Measurements from ENCODE around the gene PRKCSH. TPM values are rescaled to one million over a fixed set of nuclear protein-coding genes. Genes with fewer than 3 reads are reported as not detected.

The PRKCSH gene
- total RNA-seq, 1 donor from 2014 or later: 288 TPM

GRCh38 chr19:11481534-11482383, 46.3 kb downstream of the PRKCSH start:
- Mint-ChIP-seq H3K4me3 (peak overlapping the region; percentile 84), H3K27ac (peak overlapping the region; percentile 90), H3K4me1 (peaks cover 18% of the 10 kb centered on the region), H3K36me3 (ENCODE audit: low read depth) (peaks cover 8% of the 10 kb centered on the region), H3K9me3 (no peaks in the 10 kb centered on the region), H3K27me3 (peaks cover 36% of the 10 kb centered on the region)
- intact Hi-C loops (cut with micrococcal nuclease): loop anchor here (1.0 to 5.0 kb wide), 5 partner anchors 24 to 189 kb away; partner anchors contain the start of genes ODAD3, PRKCSH and ZNF653
- DNase-seq: peak; percentile 92

GRCh38 chr19:11482384-11483050, 47.1 kb downstream of the PRKCSH start:
- Mint-ChIP-seq H3K4me3 (peak overlapping the region; percentile 84), H3K9me3 (no peaks in the 10 kb centered on the region), H3K27me3 (peaks cover 29% of the 10 kb centered on the region), H3K4me1 (peaks cover 18% of the 10 kb centered on the region), H3K36me3 (ENCODE audit: low read depth) (peaks cover 8% of the 10 kb centered on the region), H3K27ac (peak overlapping the region; percentile 90)
- DNase-seq: peak; percentile 96
- intact Hi-C loops (cut with micrococcal nuclease): loop anchor here (1.0 to 5.0 kb wide), 5 partner anchors 23 to 190 kb away; partner anchors contain the start of genes ODAD3, PRKCSH and ZNF653

GRCh38 chr19:11483366-11484111, 48.1 kb downstream of the PRKCSH start:
- intact Hi-C loops (cut with micrococcal nuclease): loop anchor here (2.0 to 5.0 kb wide), 2 partner anchors 61 to 191 kb away; no protein-coding TSS in a partner anchor
- DNase-seq: no peak
- Mint-ChIP-seq H3K9me3 (no peaks in the 10 kb centered on the region), H3K27me3 (peaks cover 19% of the 10 kb centered on the region), H3K36me3 (ENCODE audit: low read depth) (peaks cover 8% of the 10 kb centered on the region), H3K4me1 (peaks cover 18% of the 10 kb centered on the region), H3K4me3 (peak overlapping the region; percentile 84), H3K27ac (no peak overlapping the region)

GRCh38 chr19:11485245-11485837, 49.9 kb downstream of the PRKCSH start:
- no peak overlapping the region for H3K4me3 Mint-ChIP-seq
- peaks cover 13% of the 10 kb centered on the region for H3K4me1 Mint-ChIP-seq
- H3K27ac Mint-ChIP-seq: no peak overlapping the region
- peaks cover 11% of the 10 kb centered on the region for H3K27me3 Mint-ChIP-seq
- no peak for DNase-seq
- H3K36me3 Mint-ChIP-seq (ENCODE audit: low read depth): peaks cover 11% of the 10 kb centered on the region
- intact Hi-C loops (cut with micrococcal nuclease): no loop called here
- no peaks in the 10 kb centered on the region for H3K9me3 Mint-ChIP-seq

- H3K4me3 Mint-ChIP-seq: no peak overlapping the region
- no peak for DNase-seq
- H3K4me1 Mint-ChIP-seq: peaks cover 8% of the 10 kb centered on the region
- H3K27ac Mint-ChIP-seq: no peak overlapping the region
- no peaks in the 10 kb centered on the region for H3K9me3 Mint-ChIP-seq
- peaks cover 20% of the 10 kb centered on the region for H3K36me3 Mint-ChIP-seq (ENCODE audit: low read depth)
- peaks cover 2% of the 10 kb centered on the region for H3K27me3 Mint-ChIP-seq
- intact Hi-C loops (cut with micrococcal nuclease): no loop called here
These were observed 51.4 kb downstream of the PRKCSH start for GRCh38 chr19:11486661-11487503.

- no peak overlapping the region for H3K27ac Mint-ChIP-seq
- no peaks in the 10 kb centered on the region for H3K4me1 Mint-ChIP-seq
- H3K27me3 Mint-ChIP-seq: no peaks in the 10 kb centered on the region
- DNase-seq: no peak
- no peak overlapping the region for H3K4me3 Mint-ChIP-seq
- no peaks in the 10 kb centered on the region for H3K9me3 Mint-ChIP-seq
- intact Hi-C loops (cut with micrococcal nuclease): no loop called here
- peaks cover 22% of the 10 kb centered on the region for H3K36me3 Mint-ChIP-seq (ENCODE audit: low read depth)
These were observed 53.9 kb downstream of the PRKCSH start for GRCh38 chr19:11489378-11489777.

- no peak overlapping the region for H3K4me3 Mint-ChIP-seq
- intact Hi-C loops (cut with micrococcal nuclease): no loop called here
- H3K36me3 Mint-ChIP-seq (ENCODE audit: low read depth): peaks cover 22% of the 10 kb centered on the region
- no peak for DNase-seq
- no peaks in the 10 kb centered on the region for H3K4me1 Mint-ChIP-seq
- H3K9me3 Mint-ChIP-seq: no peaks in the 10 kb centered on the region
- H3K27me3 Mint-ChIP-seq: no peaks in the 10 kb centered on the region
- H3K27ac Mint-ChIP-seq: no peak overlapping the region
These were observed 59.3 kb downstream of the PRKCSH start for GRCh38 chr19:11494634-11495285.

GRCh38 chr19:11495481-11495880, 60.0 kb downstream of the PRKCSH start:
- DNase-seq: no peak
- Mint-ChIP-seq H3K4me3 (no peak overlapping the region), H3K9me3 (no peaks in the 10 kb centered on the region), H3K4me1 (peaks cover 2% of the 10 kb centered on the region), H3K27me3 (no peaks in the 10 kb centered on the region), H3K36me3 (ENCODE audit: low read depth) (peaks cover 22% of the 10 kb centered on the region), H3K27ac (no peak overlapping the region)
- intact Hi-C loops (cut with micrococcal nuclease): no loop called here

GRCh38 chr19:11495885-11496284, 60.5 kb downstream of the PRKCSH start:
- DNase-seq: no peak
- Mint-ChIP-seq H3K27ac (no peak overlapping the region), H3K9me3 (no peaks in the 10 kb centered on the region), H3K36me3 (ENCODE audit: low read depth) (peaks cover 20% of the 10 kb centered on the region), H3K4me1 (peaks cover 2% of the 10 kb centered on the region), H3K27me3 (no peaks in the 10 kb centered on the region), H3K4me3 (no peak overlapping the region)
- intact Hi-C loops (cut with micrococcal nuclease): no loop called here

GRCh38 chr19:11496391-11497163, 61.1 kb downstream of the PRKCSH start:
- intact Hi-C loops (cut with micrococcal nuclease): no loop called here
- Mint-ChIP-seq H3K27me3 (no peaks in the 10 kb centered on the region), H3K9me3 (no peaks in the 10 kb centered on the region), H3K27ac (no peak overlapping the region), H3K4me1 (peaks cover 2% of the 10 kb centered on the region), H3K36me3 (ENCODE audit: low read depth) (peaks cover 20% of the 10 kb centered on the region), H3K4me3 (no peak overlapping the region)
- peak; percentile 87 for DNase-seq

GRCh38 chr19:11499220-11499726, 63.8 kb downstream of the PRKCSH start:
- Mint-ChIP-seq H3K36me3 (ENCODE audit: low read depth) (peaks cover 15% of the 10 kb centered on the region), H3K27ac (no peak overlapping the region), H3K27me3 (no peaks in the 10 kb centered on the region), H3K4me1 (peaks cover 5% of the 10 kb centered on the region), H3K4me3 (no peak overlapping the region), H3K9me3 (no peaks in the 10 kb centered on the region)
- no peak for DNase-seq
- intact Hi-C loops (cut with micrococcal nuclease): no loop called here

Data from activated CD4-positive, alpha-beta T cell treated with anti-CD3 and anti-CD28 coated beads, Interleukin-2, amount 10 ng/mL, durations not matched to agents 24 days and 14 days (primary cell).